ENCODE results near the gene ATP6V1G2.
"Not testable (repeated sequence)": the region's sequence is repeated elsewhere in the genome, so short reads cannot be mapped to it uniquely, and the experiment has no call there.

The ATP6V1G2 gene

DNA sequence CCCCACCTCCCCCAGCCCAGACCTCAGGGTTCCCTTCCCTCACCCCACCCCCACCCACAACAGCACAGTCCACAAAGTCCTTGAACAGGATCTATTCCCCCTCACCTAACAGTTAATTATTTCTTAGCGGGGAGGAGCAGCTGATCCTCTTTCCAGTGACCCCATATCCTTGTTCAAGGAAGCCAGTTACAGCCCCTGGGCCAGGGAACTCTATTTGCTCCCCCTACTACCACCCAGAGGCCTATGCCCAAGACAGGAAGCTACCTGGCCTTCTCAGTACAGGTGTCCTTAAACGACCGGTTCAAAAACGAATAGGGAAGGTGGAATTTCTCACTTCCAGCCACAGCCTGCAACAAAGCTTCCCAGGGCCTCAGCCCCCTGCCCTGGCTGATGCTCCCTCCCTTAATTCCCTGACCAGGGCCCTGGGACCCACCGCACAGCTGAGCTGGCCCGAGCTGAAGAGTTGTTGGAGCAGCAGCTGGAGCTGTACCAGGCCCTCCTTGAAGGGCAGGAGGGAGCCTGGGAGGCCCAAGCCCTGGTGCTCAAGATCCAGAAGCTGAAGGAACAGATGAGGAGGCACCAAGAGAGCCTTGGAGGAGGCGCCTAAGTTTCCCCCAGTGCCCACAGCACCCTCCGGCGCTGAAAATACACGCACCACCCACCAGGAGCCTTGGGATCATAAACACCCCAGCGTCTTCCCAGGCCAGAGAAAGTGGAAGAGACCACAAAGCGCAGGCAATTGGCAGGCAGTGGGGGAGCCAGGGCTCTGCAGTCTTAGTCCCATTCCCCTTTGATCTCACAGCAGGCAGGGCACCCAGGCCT lies 16.9 kb downstream of the ATP6V1G2 start:
- in situ Hi-C loops (cut with MboI; ENCODE audit: low sequenced_read_pairs), result no loop called here

DNA sequence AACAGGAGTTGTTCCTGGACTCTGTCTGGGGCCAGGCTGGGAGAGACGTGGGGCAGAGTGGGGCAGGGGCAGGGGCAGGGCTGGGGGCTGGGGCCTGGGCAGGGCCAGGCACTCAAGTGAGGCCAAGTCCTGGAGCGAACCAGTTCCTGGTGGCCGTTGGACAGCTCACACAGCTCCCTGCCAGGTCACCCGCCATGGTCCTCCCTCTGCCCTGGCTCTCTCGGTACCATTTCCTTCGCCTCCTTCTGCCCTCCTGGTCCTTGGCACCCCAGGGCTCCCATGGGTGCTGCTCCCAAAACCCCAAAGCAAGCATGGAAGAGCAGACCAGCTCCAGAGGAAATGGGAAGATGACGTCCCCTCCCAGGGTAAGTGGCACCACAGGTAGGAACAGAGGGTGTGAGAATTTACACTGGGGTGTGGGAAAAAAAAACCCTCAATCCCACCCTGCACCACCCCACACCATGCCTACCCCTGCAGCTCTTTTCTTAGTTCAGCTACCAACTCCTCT lies 17.5 kb downstream of the ATP6V1G2 start, which contains the start of gene MCCD1:
MCCD1 (plus strand) TSS at position 142 of the 508 bp plus-strand sequence; CDS start at position 195, 53 bp downstream.
- in situ Hi-C loops (cut with MboI; ENCODE audit: low sequenced_read_pairs), result no loop called here

DNA sequence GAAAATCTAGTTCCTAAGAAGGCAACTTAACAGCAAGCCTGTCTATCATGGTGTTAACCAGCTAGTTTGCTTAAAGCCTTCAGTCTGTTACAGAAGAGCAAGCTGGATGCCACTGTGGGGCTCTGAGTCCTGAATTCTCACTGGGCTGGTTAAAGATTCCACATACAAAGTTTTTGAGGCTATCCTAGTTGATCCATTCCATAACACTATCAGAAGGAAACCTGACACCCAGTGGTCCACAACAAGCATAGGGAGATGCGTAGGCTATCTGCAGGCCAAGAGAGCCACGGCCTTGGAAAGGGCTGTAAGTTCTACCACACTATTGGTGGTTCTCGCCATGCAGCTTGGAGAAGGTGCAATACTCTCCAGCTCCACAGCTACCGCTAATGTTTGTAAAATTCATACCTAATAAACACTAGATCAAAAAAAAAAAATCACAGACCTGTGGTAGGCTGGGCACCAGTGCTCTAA lies 18.1 kb downstream of the ATP6V1G2 start:
- in situ Hi-C loops (cut with MboI; ENCODE audit: low sequenced_read_pairs), result no loop called here

DNA sequence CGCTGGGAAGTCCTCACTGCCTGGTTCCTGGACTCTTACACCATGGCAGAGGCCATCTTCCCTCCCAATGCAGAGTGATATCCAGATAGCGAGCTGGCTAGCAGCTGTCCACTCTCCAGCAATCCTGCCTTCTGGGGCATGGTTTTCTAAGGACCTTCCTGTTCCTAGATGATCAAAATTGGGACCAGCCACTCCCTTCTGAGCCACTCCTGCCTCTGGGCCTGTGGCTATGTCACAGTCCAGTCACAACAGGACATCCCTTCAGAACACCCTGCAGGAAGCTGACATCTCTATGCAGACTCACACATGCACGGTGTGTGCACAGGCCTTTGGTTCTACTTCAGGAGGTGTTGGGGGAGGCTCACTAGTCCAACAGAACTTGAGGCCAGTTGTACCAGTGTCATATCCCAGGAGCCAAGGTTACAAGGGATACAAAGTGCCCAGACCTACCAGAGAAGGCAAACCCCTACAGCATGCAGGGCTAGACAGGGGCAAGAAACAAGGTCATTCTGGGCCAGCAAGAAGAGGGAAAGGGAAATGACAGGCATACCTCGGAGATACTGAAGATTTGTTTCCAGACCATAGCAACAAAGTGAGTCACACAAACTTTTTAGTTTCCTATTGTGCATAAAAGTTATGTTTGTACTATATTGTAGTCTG lies 20.3 kb downstream of the ATP6V1G2 start:
- in situ Hi-C loops (cut with MboI; ENCODE audit: low sequenced_read_pairs), result no loop called here

- in situ Hi-C loops (cut with MboI; ENCODE audit: low sequenced_read_pairs), result no loop called here
These were observed 20.9 kb downstream of the ATP6V1G2 start for GRCh38 chr6:31525553-31525931.

GRCh38 chr6:31521835-31522234 lies 24.6 kb downstream of the ATP6V1G2 start:
- in situ Hi-C loops (cut with MboI; ENCODE audit: low sequenced_read_pairs), result no loop called here

- in situ Hi-C loops (cut with MboI; ENCODE audit: low sequenced_read_pairs), result no loop called here
These were observed 32.8 kb downstream of the ATP6V1G2 start for GRCh38 chr6:31513456-31514165.

GRCh38 chr6:31510007-31510406 lies 36.4 kb downstream of the ATP6V1G2 start:
- in situ Hi-C loops (cut with MboI; ENCODE audit: low sequenced_read_pairs), result no loop called here

DNA sequence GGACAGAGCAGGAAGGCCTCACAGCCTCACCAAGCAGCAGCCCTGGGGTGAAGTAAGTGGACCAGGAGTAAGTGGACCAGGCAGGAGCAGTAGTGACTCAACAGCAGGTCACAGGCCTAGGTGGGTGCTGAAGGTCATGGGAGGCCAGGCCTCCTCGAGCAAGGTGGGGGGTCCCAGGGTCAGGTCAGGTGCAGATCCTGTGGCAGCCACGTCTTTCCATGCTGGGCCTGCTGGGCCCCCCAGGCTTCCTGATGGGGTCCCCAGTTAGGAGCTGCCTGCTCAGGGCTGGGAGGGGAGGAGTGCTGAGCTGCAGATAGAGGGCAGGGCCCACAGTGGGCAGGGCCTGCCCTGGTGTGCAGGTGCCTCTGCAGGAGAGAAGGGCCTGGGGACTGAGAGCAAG lies 37.4 kb downstream of the ATP6V1G2 start:
- in situ Hi-C loops (cut with MboI; ENCODE audit: low sequenced_read_pairs), result not testable (repeated sequence)

DNA sequence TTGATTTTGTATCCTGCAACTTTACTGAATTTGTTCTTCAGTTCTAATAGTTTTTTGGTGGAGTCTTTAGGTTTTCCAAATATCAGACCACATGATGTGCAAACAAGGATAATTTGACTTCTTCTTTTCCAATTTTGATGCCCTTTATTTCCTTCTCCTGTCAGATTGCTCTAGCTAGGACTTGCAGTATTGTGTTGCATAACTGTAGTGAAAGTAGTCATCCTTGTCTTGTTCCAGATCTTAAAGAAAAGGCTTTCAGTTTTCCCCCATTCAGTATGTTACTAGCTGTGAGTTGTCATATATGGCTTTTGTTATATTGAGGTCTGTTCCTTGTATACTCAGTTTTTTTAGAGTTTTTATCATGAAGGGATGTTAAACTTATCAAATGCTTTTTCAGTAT lies 43.8 kb downstream of the ATP6V1G2 start:
- in situ Hi-C loops (cut with MboI; ENCODE audit: low sequenced_read_pairs), result no loop called here

DNA sequence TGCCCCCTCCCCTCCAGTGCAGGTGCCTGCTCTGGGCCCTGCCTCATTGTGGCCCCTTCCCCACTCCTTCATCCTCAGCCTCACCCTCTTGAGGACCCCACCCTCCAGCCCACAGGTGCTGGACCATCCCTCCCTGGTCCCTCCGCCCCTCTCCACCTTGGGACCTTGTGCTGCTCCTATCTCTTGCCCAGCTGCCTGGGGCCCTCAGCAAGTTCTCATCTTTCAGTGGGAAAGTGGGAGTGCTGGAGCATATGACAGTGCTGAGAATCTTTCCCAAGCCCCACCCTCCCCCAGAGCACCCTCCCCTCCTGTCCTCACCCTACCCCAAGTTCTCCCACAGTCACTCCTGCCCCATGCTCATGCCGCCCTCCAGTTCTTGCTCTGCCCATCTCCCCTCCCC lies 46.8 kb downstream of the ATP6V1G2 start:
- in situ Hi-C loops (cut with MboI; ENCODE audit: low sequenced_read_pairs), result not testable (repeated sequence)

DNA sequence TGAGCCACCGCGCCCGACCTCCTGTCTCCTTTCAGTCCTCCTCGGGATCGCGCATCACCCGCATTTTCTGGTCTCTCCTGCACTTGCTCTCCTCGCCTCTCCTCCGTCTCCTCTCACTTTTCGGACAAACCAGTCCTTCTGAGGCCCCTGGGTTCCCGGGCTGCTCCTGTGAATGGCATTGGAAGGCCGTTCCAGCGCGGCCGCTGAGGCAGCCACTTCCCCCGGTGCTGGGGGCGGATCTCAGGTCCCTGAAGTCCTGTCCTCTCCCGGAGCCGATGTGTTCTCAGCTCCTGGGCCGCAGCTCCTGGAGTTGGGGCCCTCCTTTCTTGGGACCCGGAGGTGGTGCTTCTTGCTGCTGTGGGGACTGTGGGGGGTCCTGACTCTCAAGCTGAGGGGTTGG lies 47.7 kb downstream of the ATP6V1G2 start:
- in situ Hi-C loops (cut with MboI; ENCODE audit: low sequenced_read_pairs), result no loop called here

- in situ Hi-C loops (cut with MboI; ENCODE audit: low sequenced_read_pairs), result no loop called here
These were observed 48.6 kb downstream of the ATP6V1G2 start, which contains the start of gene MICB for GRCh38 chr6:31497531-31498476. Gene MICB, plus strand, starts transcription at chr6:31498145. Its CDS starts 49 bp downstream, at chr6:31498194.

DNA sequence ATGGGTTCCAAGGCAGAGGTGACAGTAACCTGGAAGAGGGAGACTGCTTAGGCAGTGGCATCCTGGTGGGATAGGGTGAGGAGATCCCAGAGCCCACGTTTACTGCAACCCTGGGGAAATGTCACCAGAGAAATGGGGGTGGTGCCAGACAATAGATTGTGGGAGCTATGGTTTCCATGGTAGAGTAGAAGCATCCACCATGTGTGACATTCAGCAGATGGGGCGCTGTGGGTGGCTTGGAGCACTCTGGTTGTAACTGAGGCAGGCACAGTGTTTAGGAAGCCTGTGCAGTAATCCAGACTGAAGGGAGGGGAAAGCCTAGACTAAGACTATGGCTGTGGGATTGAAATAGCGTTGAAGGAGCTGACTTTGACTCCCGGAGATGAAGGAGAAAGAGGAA lies 49.6 kb downstream of the ATP6V1G2 start:
- in situ Hi-C loops (cut with MboI; ENCODE audit: low sequenced_read_pairs), result not testable (repeated sequence)

DNA sequence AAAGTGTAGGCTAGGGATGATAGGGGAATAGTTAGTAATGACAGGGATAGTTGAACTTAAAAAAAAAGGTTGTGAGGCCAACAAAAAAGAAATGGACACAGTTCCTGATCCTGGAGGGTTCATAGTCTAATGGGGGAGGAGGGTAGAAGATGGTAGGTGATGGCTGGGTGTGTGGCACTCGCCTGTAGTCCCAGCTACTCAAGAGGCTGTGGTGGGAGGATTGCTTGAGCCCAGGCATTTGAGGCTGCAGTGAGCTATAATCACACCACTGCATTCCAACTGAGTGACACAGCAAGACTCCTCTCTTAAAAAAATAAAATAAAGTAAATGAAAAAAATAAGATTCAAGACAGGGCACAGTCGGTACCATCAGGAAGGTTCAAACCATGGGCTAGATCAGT lies 50.8 kb downstream of the ATP6V1G2 start:
- in situ Hi-C loops (cut with MboI; ENCODE audit: low sequenced_read_pairs), result no loop called here
